Frontal cortex (tissue), 4 donors: Measurements from ENCODE around the gene ARID4A. TPM values are rescaled to one million over a fixed set of nuclear protein-coding genes. Genes with fewer than 3 reads are reported as not detected.
"Not testable (repeated sequence)": the region's sequence is repeated elsewhere in the genome, so short reads cannot be mapped to it uniquely, and the experiment has no call there.

Experiments used
- DNase-seq, 2 donors: peaks; one replicate each; pipeline ENCODE4 v3.0.0; 2012; ENCODE audit warnings: low spot score in 2 of 2
- FAIRE-seq: peaks from 2 replicates; lab custom pipeline; 2012; peaks lifted over from hg19 to GRCh38; lab: Jason Lieb, UNC
- small RNA-seq: library from RNA; depleted of rRNA; stranded (forward); fragments of <200 nt; gene quantifications from one replicate; pipeline ENCODE3, GENCODE V24; 2014
- total RNA-seq: library from RNA; depleted of rRNA; stranded (reverse); fragments of >200 nt; gene quantifications from one replicate; pipeline ENCODE4 v1.2.3, GENCODE V29; 2014
- donor health status: control.
- donor health status: control.
- donor health status: control.

Gene ARID4A
- total RNA-seq, 1 donor from 2014 or later: 59.1 TPM

DNA sequence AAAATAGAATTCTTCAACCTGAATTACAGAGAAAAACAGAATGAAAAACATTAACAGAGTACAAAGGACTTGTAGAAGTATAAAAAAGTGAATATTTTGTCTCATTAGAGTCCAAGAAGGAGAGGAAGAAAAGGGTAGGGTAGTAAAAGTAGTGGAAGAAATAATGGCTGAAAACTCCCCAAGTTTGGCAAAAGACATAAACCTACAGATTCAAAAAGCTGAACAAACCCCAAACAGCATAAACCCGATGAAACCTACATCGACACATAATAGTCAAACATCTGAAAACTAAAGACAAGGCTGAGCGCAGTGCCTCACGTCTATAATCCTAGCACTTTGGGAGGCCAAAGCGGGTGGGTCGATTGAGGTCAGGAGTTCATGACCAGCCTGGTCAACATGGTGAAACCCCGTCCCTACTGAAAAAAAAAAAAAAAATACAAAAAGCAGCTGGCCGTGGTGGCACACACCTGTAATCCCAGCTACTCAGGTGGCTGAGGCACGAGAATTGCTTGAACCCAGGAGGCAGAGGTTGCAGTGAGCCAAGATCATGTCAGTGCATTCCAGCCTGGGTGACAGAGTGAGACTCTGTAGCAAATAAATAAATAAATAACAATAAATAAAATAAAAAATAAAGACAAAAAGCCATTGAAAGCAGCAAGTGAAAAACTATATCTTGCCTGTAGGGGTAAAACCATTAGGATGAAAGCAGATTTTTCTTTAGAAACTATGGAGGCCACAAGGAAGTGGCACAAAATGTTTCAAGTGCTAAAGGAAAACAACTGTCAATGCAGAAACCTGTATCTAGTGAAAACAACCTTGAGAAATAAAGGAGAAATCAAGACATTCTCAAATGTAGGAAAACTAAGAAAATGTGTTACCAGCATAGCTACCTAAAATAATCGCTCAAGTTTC is 117.5 kb downstream of the ARID4A start:
- FAIRE-seq (no peak), DNase-seq (no peak)

DNA sequence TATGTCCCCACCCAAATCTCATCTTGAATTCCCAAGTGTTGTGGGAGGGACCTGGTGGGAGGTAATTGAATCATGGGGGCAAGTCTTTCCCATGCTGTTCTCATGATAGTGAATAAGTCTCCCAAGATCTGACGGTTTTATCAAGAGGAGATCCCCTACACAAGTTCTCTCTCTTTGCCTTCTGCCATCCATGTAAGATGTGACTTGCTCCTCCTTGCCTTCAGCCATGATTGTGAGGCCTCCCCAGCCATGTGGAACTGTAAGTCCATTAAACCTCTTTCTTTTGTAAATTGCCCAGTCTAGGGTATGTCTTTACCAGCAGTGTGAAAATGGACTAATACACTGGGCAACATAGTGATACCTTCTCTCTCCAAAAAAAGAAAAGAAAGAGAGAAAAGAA is 118.6 kb downstream of the ARID4A start:
- FAIRE-seq, DNase-seq: not testable (repeated sequence)

Small RNA genes lying within 50 kb of the gene (small RNA-seq; reads per million reads assigned to genes)
- not detected for gene RNU6-341P

Other genes starting within 250 kb of the ARID4A start
- 54.2 TPM for gene ARMH4, start 146.3 kb upstream of the ARID4A start, total RNA-seq
- gene ACTR10, start 98.4 kb upstream of the ARID4A start, total RNA-seq: 128 TPM
- 33.8 TPM for gene PSMA3, start 53.7 kb upstream of the ARID4A start, total RNA-seq
- gene TOMM20L, start 97.4 kb downstream of the ARID4A start, total RNA-seq: not detected
- 23.2 TPM for gene TIMM9, start 129.0 kb downstream of the ARID4A start, total RNA-seq
- gene KIAA0586, start 129.2 kb downstream of the ARID4A start, total RNA-seq: 26.9 TPM